HG03432 (cell line): ENCODE data around the gene SLC15A1.
"Not testable (repeated sequence)": the region's sequence is repeated elsewhere in the genome, so short reads cannot be mapped to it uniquely, and the experiment has no call there.

Source experiments
- ATAC-seq: cut with Tn5 transposase; IDR thresholded peaks from one replicate; pipeline ENCODE4 v1.9.1; 2021; ENCODE audit warnings: mild to moderate bottlenecking, moderate library complexity; ENCODE audit not compliant: unreplicated experiment

The SLC15A1 gene

GRCh38 chr13:98754468-98754867 is 2.0 kb upstream of the SLC15A1 start:
- not testable (repeated sequence) for ATAC-seq

- ATAC-seq = no peak
These were observed 508 bp downstream of the SLC15A1 start for GRCh38 chr13:98751861-98752466.

- ATAC-seq = no peak
These were observed 1.1 kb downstream of the SLC15A1 start for GRCh38 chr13:98751367-98751782.

- ATAC-seq = no peak
These were observed 3.0 kb downstream of the SLC15A1 start for GRCh38 chr13:98749501-98749900.

GRCh38 chr13:98746968-98747367 is 5.5 kb downstream of the SLC15A1 start:
- no peak for ATAC-seq

GRCh38 chr13:98743377-98743776 is 9.1 kb downstream of the SLC15A1 start:
- no peak for ATAC-seq

GRCh38 chr13:98742961-98743360 is 9.5 kb downstream of the SLC15A1 start:
- ATAC-seq = no peak

- ATAC-seq = no peak
These were observed 10.6 kb downstream of the SLC15A1 start for GRCh38 chr13:98741741-98742435.

GRCh38 chr13:98740131-98740530 is 12.3 kb downstream of the SLC15A1 start:
- no peak for ATAC-seq

- ATAC-seq = no peak
These were observed 13.5 kb downstream of the SLC15A1 start for GRCh38 chr13:98738993-98739392.

- no peak for ATAC-seq
These were observed 14.3 kb downstream of the SLC15A1 start for GRCh38 chr13:98738213-98738612.

- ATAC-seq = no peak
These were observed 20.5 kb downstream of the SLC15A1 start for GRCh38 chr13:98731925-98732324.

GRCh38 chr13:98731038-98731437 is 21.4 kb downstream of the SLC15A1 start:
- ATAC-seq = no peak

GRCh38 chr13:98730441-98730840 is 22.0 kb downstream of the SLC15A1 start:
- no peak for ATAC-seq

GRCh38 chr13:98729658-98730057 is 22.8 kb downstream of the SLC15A1 start:
- no peak for ATAC-seq

GRCh38 chr13:98722958-98723357 is 29.5 kb downstream of the SLC15A1 start:
- ATAC-seq = no peak

GRCh38 chr13:98721825-98722510 is 30.5 kb downstream of the SLC15A1 start:
- no peak for ATAC-seq

GRCh38 chr13:98719527-98720250 is 32.8 kb downstream of the SLC15A1 start:
- ATAC-seq = no peak

- no peak for ATAC-seq
These were observed 34.6 kb downstream of the SLC15A1 start for GRCh38 chr13:98717891-98718290.

- ATAC-seq = no peak
These were observed 35.2 kb downstream of the SLC15A1 start for GRCh38 chr13:98717256-98717655.

GRCh38 chr13:98710521-98710920 is 42.0 kb downstream of the SLC15A1 start:
- no peak for ATAC-seq
